ENCODE data around the gene IPO13.

The IPO13 gene

DNA sequence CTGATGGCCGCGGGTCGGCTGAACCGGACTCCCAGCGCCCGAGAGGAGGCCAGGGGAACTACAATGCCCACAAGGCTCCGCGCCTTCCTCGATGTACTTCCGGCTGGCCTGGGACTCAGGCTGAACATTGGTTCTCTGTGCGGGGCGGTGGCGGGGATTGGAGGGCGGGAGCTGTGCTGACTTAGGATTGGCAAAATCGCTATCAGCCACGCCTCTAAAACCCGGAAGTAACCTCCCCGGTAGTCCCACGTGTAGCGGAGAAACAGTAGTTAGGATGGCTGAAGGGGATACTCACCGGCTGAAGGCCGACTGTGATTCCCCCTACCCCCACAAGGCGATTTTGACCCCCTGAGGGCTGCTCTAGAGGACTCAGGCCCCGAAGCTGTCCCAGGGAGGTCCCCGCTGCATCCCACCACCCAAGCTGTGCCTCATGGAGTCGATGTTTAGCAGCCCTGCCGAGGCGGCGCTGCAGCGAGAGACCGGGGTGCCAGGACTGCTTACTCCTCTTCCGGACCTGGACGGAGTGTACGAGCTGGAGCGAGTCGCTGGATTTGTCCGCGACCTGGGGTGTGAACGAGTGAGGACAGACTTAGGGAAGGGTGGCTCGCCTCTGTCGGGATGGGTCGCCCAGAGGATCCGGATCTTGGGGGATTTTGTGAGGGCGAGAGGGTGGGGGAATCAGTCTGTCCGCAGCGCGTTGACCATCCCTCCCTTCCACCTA lies 23.2 kb downstream of the IPO13 start, which contains the start of gene DPH2:
TSS of gene DPH2 (plus strand) at position 265 of the 721 bp plus-strand sequence. CDS start at position 431, 166 bp downstream.
- FAIRE-seq: peak; percentile 97
- peak; percentile 99 for DNase-seq (ENCODE audit: insufficient read length, low spot score)
- TF ChIP-seq POU2F2 (IDR thresholded peaks at IDR 0.05; ENCODE audit: low read depth, low read length) (no peak), POLR2AphosphoS5 (IDR thresholded peaks at IDR 0.05; ENCODE audit: low read depth, low read length) (peak; percentile 62; the same call in 1 of the 2 replicates), PAX5 (IDR thresholded peaks at IDR 0.05; ENCODE audit: insufficient read depth, low read length, severe bottlenecking) (no peak), TAF1 (IDR thresholded peaks at IDR 0.05; ENCODE audit: low read depth, low read length) (peak; percentile 53; the same call in 1 of the 2 replicates), SPI1 (IDR thresholded peaks at IDR 0.05; ENCODE audit: low read depth, low read length) (no peak), POLR2A (IDR thresholded peaks at IDR 0.05; ENCODE audit: low read depth, low read length) (peak; percentile 64)

DNA sequence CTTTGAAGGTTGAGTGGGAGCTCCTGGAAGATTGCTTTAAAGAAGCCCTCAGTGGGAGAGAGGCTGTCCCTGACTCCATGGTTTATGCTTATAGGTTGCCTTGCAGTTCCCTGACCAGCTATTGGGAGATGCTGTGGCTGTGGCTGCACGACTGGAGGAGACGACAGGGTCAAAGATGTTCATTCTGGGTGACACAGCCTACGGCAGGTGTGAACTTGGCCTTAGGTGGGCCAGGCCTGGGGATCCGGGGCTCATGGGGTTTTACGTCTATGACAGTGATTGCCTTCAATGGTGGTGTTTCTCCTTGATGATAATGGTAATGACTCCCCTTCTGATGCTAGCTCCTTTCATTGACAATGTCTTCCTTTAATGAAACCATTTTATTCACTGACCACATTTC lies 23.8 kb downstream of the IPO13 start:
- FAIRE-seq (peak; percentile 63), DNase-seq (ENCODE audit: insufficient read length, low spot score) (no peak)
- no peak for TF ChIP-seq TAF1 (IDR thresholded peaks at IDR 0.05; ENCODE audit: low read depth, low read length)
- TF ChIP-seq POLR2AphosphoS5 (IDR thresholded peaks at IDR 0.05; ENCODE audit: low read depth, low read length): no peak
- no peak for TF ChIP-seq POLR2A (IDR thresholded peaks at IDR 0.05; ENCODE audit: low read depth, low read length)
- TF ChIP-seq SPI1 (IDR thresholded peaks at IDR 0.05; ENCODE audit: low read depth, low read length): no peak

DNA sequence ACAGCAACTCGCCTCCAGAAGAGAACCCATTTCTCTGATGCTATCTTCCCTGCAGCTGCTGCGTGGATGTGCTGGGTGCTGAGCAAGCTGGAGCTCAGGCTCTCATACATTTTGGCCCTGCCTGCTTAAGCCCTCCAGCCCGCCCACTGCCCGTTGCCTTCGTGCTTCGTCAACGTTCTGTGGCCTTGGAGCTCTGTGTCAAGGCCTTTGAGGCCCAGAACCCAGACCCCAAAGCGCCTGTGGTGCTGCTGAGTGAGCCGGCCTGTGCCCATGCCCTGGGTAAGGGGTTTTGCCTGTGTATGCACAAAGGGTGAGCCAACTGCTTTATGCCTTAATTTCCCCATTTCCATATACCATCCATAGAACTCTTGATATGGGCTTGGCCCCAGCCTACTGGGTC lies 24.2 kb downstream of the IPO13 start:
- no peak for TF ChIP-seq POU2F2 (IDR thresholded peaks at IDR 0.05; ENCODE audit: low read depth, low read length)
- TF ChIP-seq POLR2A (IDR thresholded peaks at IDR 0.05; ENCODE audit: low read depth, low read length): no peak
- TF ChIP-seq PAX5 (IDR thresholded peaks at IDR 0.05; ENCODE audit: insufficient read depth, low read length, severe bottlenecking): no peak
- no peak for TF ChIP-seq TAF1 (IDR thresholded peaks at IDR 0.05; ENCODE audit: low read depth, low read length)
- TF ChIP-seq SPI1 (IDR thresholded peaks at IDR 0.05; ENCODE audit: low read depth, low read length): no peak
- TF ChIP-seq POLR2AphosphoS5 (IDR thresholded peaks at IDR 0.05; ENCODE audit: low read depth, low read length): no peak
- FAIRE-seq: no peak
- no peak for DNase-seq (ENCODE audit: insufficient read length, low spot score)

DNA sequence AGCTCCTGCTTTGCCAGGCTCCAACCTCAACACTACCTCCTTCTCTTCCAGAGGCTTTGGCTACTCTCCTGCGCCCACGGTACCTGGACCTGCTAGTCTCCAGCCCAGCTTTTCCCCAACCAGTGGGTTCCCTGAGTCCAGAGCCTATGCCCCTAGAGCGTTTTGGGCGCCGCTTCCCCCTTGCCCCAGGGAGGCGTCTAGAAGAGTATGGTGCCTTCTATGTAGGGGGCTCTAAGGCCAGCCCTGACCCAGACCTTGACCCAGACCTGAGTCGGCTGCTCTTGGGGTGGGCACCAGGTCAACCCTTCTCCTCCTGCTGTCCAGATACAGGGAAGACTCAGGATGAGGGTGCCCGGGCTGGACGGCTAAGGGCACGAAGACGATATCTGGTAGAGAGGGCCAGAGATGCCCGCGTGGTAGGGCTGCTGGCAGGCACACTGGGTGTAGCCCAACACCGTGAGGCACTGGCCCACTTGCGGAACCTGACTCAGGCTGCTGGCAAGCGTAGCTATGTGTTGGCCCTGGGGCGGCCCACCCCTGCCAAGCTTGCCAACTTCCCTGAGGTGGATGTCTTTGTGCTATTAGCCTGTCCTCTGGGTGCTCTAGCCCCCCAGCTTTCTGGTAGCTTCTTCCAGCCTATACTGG lies 24.7 kb downstream of the IPO13 start:
- no peak for FAIRE-seq
- no peak for TF ChIP-seq TAF1 (IDR thresholded peaks at IDR 0.05; ENCODE audit: low read depth, low read length)
- TF ChIP-seq POLR2A (IDR thresholded peaks at IDR 0.05; ENCODE audit: low read depth, low read length): no peak
- TF ChIP-seq PAX5 (IDR thresholded peaks at IDR 0.05; ENCODE audit: insufficient read depth, low read length, severe bottlenecking): no peak
- no peak for TF ChIP-seq POLR2AphosphoS5 (IDR thresholded peaks at IDR 0.05; ENCODE audit: low read depth, low read length)
- no peak for TF ChIP-seq SPI1 (IDR thresholded peaks at IDR 0.05; ENCODE audit: low read depth, low read length)
- TF ChIP-seq POU2F2 (IDR thresholded peaks at IDR 0.05; ENCODE audit: low read depth, low read length): no peak
- DNase-seq (ENCODE audit: insufficient read length, low spot score): no peak

DNA sequence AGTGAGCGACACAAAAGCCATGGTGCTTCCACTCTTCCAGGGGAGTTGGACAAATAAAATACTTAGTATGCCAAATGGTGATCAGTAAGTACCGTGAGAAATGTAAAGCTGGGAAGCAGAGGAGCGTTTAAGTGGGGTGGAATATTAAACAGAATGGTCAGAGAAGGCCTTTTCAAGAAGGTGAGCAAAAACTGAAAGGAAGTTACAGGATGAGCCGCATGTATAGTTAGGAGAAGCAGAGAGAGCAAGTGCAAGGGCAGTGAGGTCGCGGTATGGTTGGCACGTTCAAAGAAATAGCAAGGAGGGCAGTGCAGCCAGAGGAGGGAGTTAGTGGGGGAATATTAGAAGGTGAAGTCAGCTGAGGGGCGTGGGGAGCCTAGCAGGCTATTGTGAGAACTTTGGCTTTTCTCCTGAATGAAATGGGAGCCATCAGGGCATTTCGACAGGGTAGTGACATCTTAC lies 27.3 kb downstream of the IPO13 start:
- DNase-seq (ENCODE audit: insufficient read length, low spot score) (no peak), FAIRE-seq (no peak)
- TF ChIP-seq PAX5 (IDR thresholded peaks at IDR 0.05; ENCODE audit: insufficient read depth, low read length, severe bottlenecking): no peak

DNA sequence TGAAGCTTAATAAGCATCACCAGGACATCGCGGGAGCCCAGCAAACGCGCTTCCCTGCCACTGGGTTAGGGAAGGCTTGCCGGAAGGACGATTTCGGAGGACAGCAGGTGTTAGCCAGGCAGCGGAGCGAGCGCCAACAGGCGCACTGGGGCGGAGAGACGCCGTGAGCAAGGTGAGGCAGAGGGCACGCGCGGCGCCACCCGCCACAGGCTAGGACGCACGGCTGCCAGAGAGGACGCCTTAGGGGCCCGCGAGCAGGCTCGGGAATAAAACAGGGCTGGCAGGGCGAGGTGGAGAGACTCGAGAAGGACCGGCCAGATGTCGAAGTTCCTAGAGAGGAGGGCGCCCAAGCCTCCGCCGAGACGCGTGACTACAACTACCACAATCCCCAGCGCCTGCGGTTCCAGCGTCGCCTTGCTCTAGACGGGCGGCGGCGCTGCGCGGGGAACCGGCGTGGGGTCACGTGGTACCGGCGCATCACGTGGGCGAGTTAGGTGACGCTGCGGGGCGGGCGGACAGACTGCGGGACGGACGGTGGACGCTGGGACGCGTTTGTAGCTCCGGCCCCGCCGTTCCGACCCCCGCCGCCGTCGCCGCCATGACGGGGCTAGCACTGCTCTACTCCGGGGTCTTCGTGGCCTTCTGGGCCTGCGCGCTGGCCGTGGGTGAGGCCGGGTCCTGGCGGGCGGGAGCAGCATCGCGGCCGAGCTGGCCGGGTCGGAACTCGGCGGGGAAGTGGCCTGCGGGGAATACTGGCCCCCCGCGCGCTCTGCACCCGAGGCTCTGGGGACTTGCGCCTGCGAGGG lies 27.9 kb downstream of the IPO13 start, which contains the start of gene ATP6V0B:
TSS of gene ATP6V0B (plus strand) at position 518 of the 806 bp plus-strand sequence. CDS start at position 599, 81 bp downstream.
- peak; percentile 54; the same call in 1 of the 2 replicates for TF ChIP-seq POLR2AphosphoS5 (IDR thresholded peaks at IDR 0.05; ENCODE audit: low read depth, low read length)
- peak; percentile 55; the same call in 1 of the 2 replicates for TF ChIP-seq POLR2A (IDR thresholded peaks at IDR 0.05; ENCODE audit: low read depth, low read length)
- no peak for TF ChIP-seq PAX5 (IDR thresholded peaks at IDR 0.05; ENCODE audit: insufficient read depth, low read length, severe bottlenecking)
- TF ChIP-seq TAF1 (IDR thresholded peaks at IDR 0.05; ENCODE audit: low read depth, low read length): peak; percentile 38
- TF ChIP-seq POU2F2 (IDR thresholded peaks at IDR 0.05; ENCODE audit: low read depth, low read length): 0 out of 2 replicates have a peak, but pooled peaks have one; percentile 50
- TF ChIP-seq SPI1 (IDR thresholded peaks at IDR 0.05; ENCODE audit: low read depth, low read length): no peak
- DNase-seq (ENCODE audit: insufficient read length, low spot score) (peak; percentile 98), FAIRE-seq (peak; percentile 100)

DNA sequence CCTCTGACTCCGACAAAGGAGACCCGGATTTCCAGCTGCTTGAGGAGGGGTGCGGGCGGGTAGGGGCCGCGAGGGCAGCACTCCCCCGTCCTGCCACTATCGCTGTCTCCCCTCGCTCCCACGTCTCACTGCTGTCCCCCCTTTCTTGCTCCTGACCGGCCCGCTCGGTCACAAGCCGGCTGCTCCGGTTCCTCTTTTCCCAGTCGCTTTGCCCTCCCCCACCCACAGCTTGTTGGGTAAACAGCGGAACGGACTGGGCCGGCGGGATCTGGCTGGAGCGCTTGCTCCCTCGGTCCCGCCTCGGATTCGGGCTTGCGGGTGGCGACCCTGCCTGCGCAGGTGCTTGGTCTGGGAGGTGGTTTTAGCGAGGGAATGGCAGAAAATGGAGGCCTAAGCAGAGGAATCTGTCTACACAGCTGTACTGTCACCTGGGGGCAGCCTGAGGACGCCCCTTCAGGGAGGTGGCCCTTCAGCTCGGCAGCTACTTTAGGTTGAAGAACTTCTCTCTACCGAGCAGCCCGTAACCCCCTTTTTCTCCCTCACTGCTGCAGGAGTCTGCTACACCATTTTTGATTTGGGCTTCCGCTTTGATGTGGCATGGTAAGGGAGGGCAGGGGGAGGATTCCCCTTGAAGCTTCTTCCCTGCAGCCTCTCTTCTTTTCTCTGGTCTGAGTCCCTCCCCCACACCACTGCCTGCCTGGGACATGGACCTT lies 28.7 kb downstream of the IPO13 start:
- no peak for TF ChIP-seq TAF1 (IDR thresholded peaks at IDR 0.05; ENCODE audit: low read depth, low read length)
- TF ChIP-seq SPI1 (IDR thresholded peaks at IDR 0.05; ENCODE audit: low read depth, low read length): peak; percentile 80
- DNase-seq (ENCODE audit: insufficient read length, low spot score) (no peak), FAIRE-seq (no peak)

DNA sequence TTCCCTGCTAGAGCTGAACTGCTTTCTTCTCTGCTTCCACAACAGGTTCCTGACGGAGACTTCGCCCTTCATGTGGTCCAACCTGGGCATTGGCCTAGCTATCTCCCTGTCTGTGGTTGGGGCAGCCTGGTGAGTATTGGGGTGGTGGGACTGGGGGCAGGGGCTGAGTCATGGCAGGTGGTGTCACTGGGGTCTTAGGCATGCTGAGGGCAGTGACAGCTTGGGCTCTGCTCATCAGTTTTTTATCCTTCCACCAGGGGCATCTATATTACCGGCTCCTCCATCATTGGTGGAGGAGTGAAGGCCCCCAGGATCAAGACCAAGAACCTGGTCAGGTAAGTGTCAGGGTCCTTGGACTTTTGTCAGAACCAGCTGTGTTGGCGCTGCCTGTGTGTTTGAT lies 29.3 kb downstream of the IPO13 start:
- no peak for FAIRE-seq

More for the DNA sequence above, 29.3 kb downstream of the IPO13 start:
- no peak for TF ChIP-seq POU2F2 (IDR thresholded peaks at IDR 0.05; ENCODE audit: low read depth, low read length)
- no peak for TF ChIP-seq POLR2AphosphoS5 (IDR thresholded peaks at IDR 0.05; ENCODE audit: low read depth, low read length)
- TF ChIP-seq SPI1 (IDR thresholded peaks at IDR 0.05; ENCODE audit: low read depth, low read length): no peak
- no peak for TF ChIP-seq TAF1 (IDR thresholded peaks at IDR 0.05; ENCODE audit: low read depth, low read length)
- TF ChIP-seq PAX5 (IDR thresholded peaks at IDR 0.05; ENCODE audit: insufficient read depth, low read length, severe bottlenecking): no peak
- no peak for TF ChIP-seq POLR2A (IDR thresholded peaks at IDR 0.05; ENCODE audit: low read depth, low read length)
- DNase-seq (ENCODE audit: insufficient read length, low spot score): no peak

Measured in GM12891 (cell line).